Upper lobe of left lung (tissue), 6 donors: ENCODE data around the gene PPP4C. TPM values are rescaled to one million over a fixed set of nuclear protein-coding genes. Genes with fewer than 3 reads are reported as not detected.

Experiments used
- ATAC-seq, 2 donors: fragments of 200-7000 bp; cut with Tn5 transposase; one replicate each; pipeline ENCODE4 v1.9.1; 2022; ENCODE audit warnings: mild to moderate bottlenecking in 2 of 2, moderate library complexity in 2 of 2; ENCODE audit not compliant: low FRiP score in 2 of 2
- DNase-seq, 2 donors: peaks; one replicate each; pipeline ENCODE4 v3.0.0-alpha.2; 2019 to 2020
- H3K27ac ChIP-seq, 4 donors: fragments of 200-600 bp; sonication (generic); one replicate each; pipeline ENCODE4 v1.5.1; 2016 to 2019
- H3K27me3 ChIP-seq, 4 donors: fragments of 200-600 bp; sonication (generic); one replicate each; pipeline ENCODE4 v1.5.1; 2017 to 2019
- H3K36me3 ChIP-seq, 4 donors: fragments of 200-600 bp; sonication (generic); one replicate each; pipeline ENCODE4 v1.5.1; 2016 to 2019
- H3K4me1 ChIP-seq, 4 donors: fragments of 200-600 bp; sonication (generic); one replicate each; pipeline ENCODE4 v1.5.1; 2018 to 2019
- H3K4me3 ChIP-seq, 4 donors: fragments of 200-600 bp; sonication (generic); one replicate each; pipeline ENCODE4 v1.5.1; 2017 to 2019; ENCODE audit warnings: mild to moderate bottlenecking in 2 of 4, moderate library complexity in 1 of 4
- H3K9me3 ChIP-seq, 4 donors: fragments of 200-600 bp; sonication (generic); one replicate each; pipeline ENCODE4 v1.5.1; 2018 to 2019
- CTCF ChIP-seq, 6 experiments: fragments of 450-650 bp in 4 of 6; fragments of 200-600 bp in 2 of 6; sonication (generic) in 2 of 6; IDR thresholded peaks; one replicate each; pipeline ENCODE4 v1.5.1; 2016 to 2019; ENCODE audit warnings: antibody characterized with exemption in 6 of 6
- EP300 ChIP-seq, 4 donors: sonication (generic); formaldehyde crosslinking; IDR thresholded peaks; one replicate each; pipeline ENCODE4 v1.5.1; 2017; ENCODE audit warnings: antibody characterized with exemption in 4 of 4, control low read depth in 2 of 4
- POLR2A ChIP-seq, 4 donors: fragments of 450-650 bp; IDR thresholded peaks; one replicate each; pipeline ENCODE4 v1.5.1; 2016 to 2017; ENCODE audit warnings: antibody characterized with exemption in 4 of 4, mild to moderate bottlenecking in 2 of 4
- POLR2AphosphoS5 ChIP-seq, 2 donors: sonication (generic); formaldehyde crosslinking; IDR thresholded peaks; one replicate each; pipeline ENCODE4 v1.5.1; 2017; ENCODE audit warnings: antibody characterized with exemption in 2 of 2
- WGBS, 2 donors: methylation state at CpG; one replicate each; pipeline ENCODE4 v1.1.5; 2017 to 2018; 5-methylcytosine and 5-hydroxymethylcytosine counted together
- total RNA-seq, 6 donors: library from RNA; depleted of rRNA in 4 of 6; stranded (reverse); fragments of >200 nt in 4 of 6; gene quantifications; one replicate each; pipeline versions ENCODE4 v1.1.0 to v1.2.1, GENCODE V29; 2016 to 2021
- donor health status: DM: no; HTN: no; CAD: no; lungs with moderate emphysema.
- donor health status: DM: no; HTN: yes; CAD: no; lungs with severe emphysema.

PPP4C gene
- total RNA-seq, 6 donors from 2014 or later: 44.4 to 99.4 (median 80.0) TPM

- WGBS, 2 donors: 58 to 71% methylated on average over 4 of the region's 4 CpGs
- ATAC-seq: no peak
- Histone ChIP-seq H3K27ac (no peak overlapping the region), H3K4me1 (no peaks in the 10 kb centered on the region), H3K36me3 (no peaks in the 10 kb centered on the region), H3K27me3 (no peaks in the 10 kb centered on the region), H3K9me3 (no peaks in the 10 kb centered on the region), H3K4me3 (no peak overlapping the region)
- no peak for DNase-seq
- no peak for TF ChIP-seq POLR2AphosphoS5 (IDR thresholded peaks at IDR 0.05)
- TF ChIP-seq CTCF (IDR thresholded peaks at IDR 0.05): no peak
- no peak for TF ChIP-seq POLR2A (IDR thresholded peaks at IDR 0.05)
- TF ChIP-seq EP300 (IDR thresholded peaks at IDR 0.05): no peak
Measured at GRCh38 chr16:30131869-30132475, 56.2 kb downstream of the PPP4C start.

- no peaks in the 10 kb centered on the region for H3K9me3 ChIP-seq
- H3K4me1 ChIP-seq: peaks cover 0 to 3% (median 0%) of the 10 kb centered on the region in 4 donors
- H3K27ac ChIP-seq: no peak overlapping the region
- 70 to 78% methylated on average over 3 of the region's 3 CpGs for WGBS, 2 donors
- ATAC-seq (no peak), DNase-seq (no peak)
- no peak for TF ChIP-seq POLR2AphosphoS5 (IDR thresholded peaks at IDR 0.05)
- TF ChIP-seq CTCF (IDR thresholded peaks at IDR 0.05): no peak
- TF ChIP-seq EP300 (IDR thresholded peaks at IDR 0.05): no peak
- no peak for TF ChIP-seq POLR2A (IDR thresholded peaks at IDR 0.05)
- no peaks in the 10 kb centered on the region for H3K27me3 ChIP-seq
- no peak overlapping the region for H3K4me3 ChIP-seq
- H3K36me3 ChIP-seq: no peaks in the 10 kb centered on the region
Measured at GRCh38 chr16:30132591-30132990, 56.8 kb downstream of the PPP4C start.

Other genes with a start within 250 kb of the PPP4C start
- gene CDIPT, start 212.8 kb upstream of the PPP4C start, total RNA-seq: 100 to 1,000 TPM in 1 of 6 donors, 10 to 100 TPM in 5; 60.3 to 119 (median 94.4) TPM
- 10 to 100 TPM in 3 of 6 donors, 1 to 10 TPM in 3; 4.2 to 13.5 (median 8.2) TPM for gene SEZ6L2, start 176.4 kb upstream of the PPP4C start, total RNA-seq
- 1 to 10 TPM in 4 of 6 donors, under 1 TPM in 1, not detected in 1; 0.78 to 4.2 (median 2.4) TPM for gene ASPHD1, start 175.5 kb upstream of the PPP4C start, total RNA-seq
- 10 to 100 TPM; 15.5 to 71.2 (median 24.4) TPM for gene KCTD13, start 149.8 kb upstream of the PPP4C start, total RNA-seq
- gene TMEM219, start 113.9 kb upstream of the PPP4C start, total RNA-seq: 100 to 1,000 TPM in 5 of 6 donors, 10 to 100 TPM in 1; 95.4 to 187 (median 139) TPM
- gene TAOK2, start 102.1 kb upstream of the PPP4C start, total RNA-seq: 100 to 1,000 TPM in 2 of 6 donors, 10 to 100 TPM in 4; 70.2 to 195 (median 81.5) TPM
- 10 to 100 TPM; 11.5 to 28.2 (median 25.0) TPM for gene HIRIP3, start 80.4 kb upstream of the PPP4C start, total RNA-seq
- gene INO80E, start 79.8 kb upstream of the PPP4C start, total RNA-seq: 10 to 100 TPM; 29.5 to 82.8 (median 55.7) TPM
- 10 to 100 TPM in 1 of 6 donors, 1 to 10 TPM in 5; 1.2 to 11.0 (median 6.5) TPM for gene DOC2A, start 65.0 kb upstream of the PPP4C start, total RNA-seq
- not detected for gene C16orf92, start 52.8 kb upstream of the PPP4C start, total RNA-seq
- under 1 TPM in 1 of 6 donors, not detected in 5; 0.14 TPM for gene TLCD3B, start 44.7 kb upstream of the PPP4C start, total RNA-seq
- gene ALDOA, start 10.2 kb upstream of the PPP4C start, total RNA-seq: 100 to 1,000 TPM; 303 to 964 (median 731) TPM
- 1 to 10 TPM in 5 of 6 donors, under 1 TPM in 1; 0.69 to 9.4 (median 1.4) TPM for gene TBX6, start 15.9 kb downstream of the PPP4C start, total RNA-seq
- 100 to 1,000 TPM in 4 of 6 donors, 10 to 100 TPM in 2; 81.5 to 228 (median 116) TPM for gene YPEL3, start 20.2 kb downstream of the PPP4C start, total RNA-seq
- 10 to 100 TPM in 2 of 6 donors, 1 to 10 TPM in 4; 1.1 to 17.8 (median 5.4) TPM for gene GDPD3, start 37.5 kb downstream of the PPP4C start, total RNA-seq
- 100 to 1,000 TPM in 2 of 6 donors, 10 to 100 TPM in 4; 48.9 to 120 (median 76.0) TPM for gene MAPK3, start 47.2 kb downstream of the PPP4C start, total RNA-seq
- gene CORO1A, start 107.6 kb downstream of the PPP4C start, total RNA-seq: 100 to 1,000 TPM in 1 of 6 donors, 10 to 100 TPM in 5; 42.2 to 159 (median 80.3) TPM
- 100 to 1,000 TPM in 3 of 6 donors, 10 to 100 TPM in 3; 58.0 to 173 (median 100) TPM for gene BOLA2B, start 117.7 kb downstream of the PPP4C start, total RNA-seq
- gene SLX1A, start 117.9 kb downstream of the PPP4C start, total RNA-seq: 100 to 1,000 TPM in 1 of 6 donors, 10 to 100 TPM in 5; 38.6 to 127 (median 63.6) TPM
- 10 to 100 TPM in 5 of 6 donors, 1 to 10 TPM in 1; 9.6 to 69.1 (median 20.0) TPM for gene SULT1A3, start 123.3 kb downstream of the PPP4C start, total RNA-seq
- gene NPIPB13, start 172.5 kb downstream of the PPP4C start, total RNA-seq: 10 to 100 TPM in 2 of 6 donors, 1 to 10 TPM in 4; 2.1 to 18.9 (median 4.9) TPM